Measurements from ENCODE around the gene ISM1.
A peak's percentile ranks its signal among the peaks of the same experiment; 100 is the strongest.

Gene ISM1

DNA sequence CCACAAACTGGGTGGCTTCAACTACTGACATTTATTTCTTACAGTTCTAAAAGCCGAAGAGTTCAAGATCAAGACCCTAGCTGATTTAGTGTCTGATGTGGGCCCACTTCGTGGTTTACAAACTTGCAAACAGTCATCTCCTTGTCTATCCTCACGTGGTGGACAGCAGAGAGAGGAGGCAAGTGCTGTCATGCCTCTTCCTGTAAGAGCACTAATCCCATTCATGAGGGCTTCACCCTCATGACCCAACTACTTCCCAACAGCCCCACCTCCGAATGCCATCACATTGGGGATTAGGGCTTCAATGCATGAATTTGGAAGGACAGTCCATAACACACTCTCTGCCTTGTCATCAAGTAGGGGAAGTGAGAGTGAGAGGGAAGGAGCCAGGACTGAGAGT is 15.6 kb upstream of the ISM1 start:
- no peak overlapping the region for H3K4me3 ChIP-seq (ENCODE audit: low read length)
- 92% methylated on average over 4 of the region's 4 CpGs for WGBS

GRCh38 chr20:13205848-13206434 is 15.1 kb upstream of the ISM1 start:
- Histone ChIP-seq H3K9ac (ENCODE audit: low read depth, low read length) (no peak overlapping the region), H3K27ac (ENCODE audit: low read depth, low read length) (no peak overlapping the region), H3K27me3 (ENCODE audit: insufficient read depth, low read length) (peaks cover 16% of the 10 kb centered on the region; the same call in 1 of the 2 replicates), H3K4me3 (ENCODE audit: low read length) (no peak overlapping the region), H3K4me1 (ENCODE audit: insufficient read depth, low read length) (peaks cover 5% of the 10 kb centered on the region; the same call in 1 of the 2 replicates), H3K36me3 (ENCODE audit: insufficient read depth, low read length) (no peaks in the 10 kb centered on the region), H3K9me3 (ENCODE audit: insufficient read depth, low read depth, low read length) (no peaks in the 10 kb centered on the region)
- 81% methylated on average over 4 of the region's 5 CpGs for WGBS

More for the DNA sequence above, 15.6 kb upstream of the ISM1 start:
- H3K27ac ChIP-seq (ENCODE audit: low read depth, low read length): no peak overlapping the region
- no peaks in the 10 kb centered on the region for H3K36me3 ChIP-seq (ENCODE audit: insufficient read depth, low read length)
- H3K9me3 ChIP-seq (ENCODE audit: insufficient read depth, low read depth, low read length): no peaks in the 10 kb centered on the region
- peaks cover 10% of the 10 kb centered on the region for H3K4me1 ChIP-seq (ENCODE audit: insufficient read depth, low read length)
- peaks cover 16% of the 10 kb centered on the region; the same call in 1 of the 2 replicates for H3K27me3 ChIP-seq (ENCODE audit: insufficient read depth, low read length)
- no peak overlapping the region for H3K9ac ChIP-seq (ENCODE audit: low read depth, low read length)

DNA sequence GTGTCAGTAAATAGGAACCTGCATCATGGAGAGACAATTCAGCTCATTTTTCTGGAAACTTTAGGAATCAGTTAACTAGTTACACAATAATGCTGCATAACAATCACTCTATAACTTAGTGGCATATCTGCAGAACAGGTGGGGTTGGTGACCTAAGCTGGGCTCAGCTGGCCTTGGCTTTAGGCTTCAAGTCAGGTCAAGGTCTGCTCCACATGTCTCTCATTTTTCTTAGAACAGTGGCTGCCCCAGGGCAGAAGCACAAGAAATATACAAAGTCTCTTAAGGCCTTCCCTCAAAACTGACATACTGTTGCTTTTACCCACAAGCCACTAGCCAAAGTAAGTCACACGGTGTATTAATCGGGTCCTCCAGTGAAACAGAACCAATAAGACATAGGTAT is 14.1 kb upstream of the ISM1 start:
- 94% methylated on average over 2 of the region's 2 CpGs for WGBS

GRCh38 chr20:13211956-13212618 is 9.0 kb upstream of the ISM1 start:
- no peaks in the 10 kb centered on the region for H3K36me3 ChIP-seq (ENCODE audit: insufficient read depth, low read length)
- H3K4me1 ChIP-seq (ENCODE audit: insufficient read depth, low read length): no peaks in the 10 kb centered on the region
- WGBS: 79% methylated on average over 3 of the region's 4 CpGs
- no peak overlapping the region for H3K4me3 ChIP-seq (ENCODE audit: low read length)
- H3K27ac ChIP-seq (ENCODE audit: low read depth, low read length): no peak overlapping the region
- H3K9me3 ChIP-seq (ENCODE audit: insufficient read depth, low read depth, low read length): no peaks in the 10 kb centered on the region
- H3K27me3 ChIP-seq (ENCODE audit: insufficient read depth, low read length): peaks cover 24% of the 10 kb centered on the region; the same call in 1 of the 2 replicates
- H3K9ac ChIP-seq (ENCODE audit: low read depth, low read length): no peak overlapping the region

More for the DNA sequence above, 14.1 kb upstream of the ISM1 start:
- H3K9ac ChIP-seq (ENCODE audit: low read depth, low read length): no peak overlapping the region
- no peak overlapping the region for H3K27ac ChIP-seq (ENCODE audit: low read depth, low read length)
- no peaks in the 10 kb centered on the region for H3K36me3 ChIP-seq (ENCODE audit: insufficient read depth, low read length)
- H3K9me3 ChIP-seq (ENCODE audit: insufficient read depth, low read depth, low read length): no peaks in the 10 kb centered on the region
- H3K4me3 ChIP-seq (ENCODE audit: low read length): no peak overlapping the region
- H3K27me3 ChIP-seq (ENCODE audit: insufficient read depth, low read length): peaks cover 15% of the 10 kb centered on the region; the same call in 1 of the 2 replicates
- no peaks in the 10 kb centered on the region for H3K4me1 ChIP-seq (ENCODE audit: insufficient read depth, low read length)

GRCh38 chr20:13212750-13213149 is 8.3 kb upstream of the ISM1 start:
- H3K27ac ChIP-seq (ENCODE audit: low read depth, low read length): no peak overlapping the region
- no peaks in the 10 kb centered on the region for H3K36me3 ChIP-seq (ENCODE audit: insufficient read depth, low read length)
- 86% methylated on average over 5 of the region's 5 CpGs for WGBS
- peaks cover 31% of the 10 kb centered on the region for H3K27me3 ChIP-seq (ENCODE audit: insufficient read depth, low read length)
- H3K4me1 ChIP-seq (ENCODE audit: insufficient read depth, low read length): no peaks in the 10 kb centered on the region
- H3K4me3 ChIP-seq (ENCODE audit: low read length): no peak overlapping the region
- no peak overlapping the region for H3K9ac ChIP-seq (ENCODE audit: low read depth, low read length)
- H3K9me3 ChIP-seq (ENCODE audit: insufficient read depth, low read depth, low read length): no peaks in the 10 kb centered on the region

DNA sequence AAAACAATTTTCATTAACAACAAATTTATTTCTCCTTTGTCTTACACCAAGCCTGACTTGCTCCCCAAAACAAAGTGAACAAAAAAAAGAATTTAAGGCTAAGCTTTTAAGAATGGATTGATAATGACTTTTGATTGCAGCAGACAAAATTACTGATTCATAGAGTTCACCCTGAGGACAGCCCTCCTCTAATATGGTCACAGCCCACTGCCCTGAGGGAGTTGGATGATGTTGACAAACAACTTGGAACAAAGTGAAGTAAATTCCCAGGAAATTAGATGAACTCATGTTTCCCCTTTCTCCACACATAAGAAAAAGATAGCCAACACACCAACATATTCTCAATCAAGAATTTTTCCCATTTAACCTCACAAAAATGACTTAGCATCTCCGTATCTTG is 7.7 kb upstream of the ISM1 start:
- no peak overlapping the region for H3K4me3 ChIP-seq (ENCODE audit: low read length)
- H3K27me3 ChIP-seq (ENCODE audit: insufficient read depth, low read length): peaks cover 37% of the 10 kb centered on the region
- no peak overlapping the region for H3K27ac ChIP-seq (ENCODE audit: low read depth, low read length)
- H3K9ac ChIP-seq (ENCODE audit: low read depth, low read length): no peak overlapping the region
- 90% methylated on average over 1 of the region's 1 CpG for WGBS
- H3K36me3 ChIP-seq (ENCODE audit: insufficient read depth, low read length): no peaks in the 10 kb centered on the region
- no peaks in the 10 kb centered on the region for H3K4me1 ChIP-seq (ENCODE audit: insufficient read depth, low read length)
- no peaks in the 10 kb centered on the region for H3K9me3 ChIP-seq (ENCODE audit: insufficient read depth, low read depth, low read length)

DNA sequence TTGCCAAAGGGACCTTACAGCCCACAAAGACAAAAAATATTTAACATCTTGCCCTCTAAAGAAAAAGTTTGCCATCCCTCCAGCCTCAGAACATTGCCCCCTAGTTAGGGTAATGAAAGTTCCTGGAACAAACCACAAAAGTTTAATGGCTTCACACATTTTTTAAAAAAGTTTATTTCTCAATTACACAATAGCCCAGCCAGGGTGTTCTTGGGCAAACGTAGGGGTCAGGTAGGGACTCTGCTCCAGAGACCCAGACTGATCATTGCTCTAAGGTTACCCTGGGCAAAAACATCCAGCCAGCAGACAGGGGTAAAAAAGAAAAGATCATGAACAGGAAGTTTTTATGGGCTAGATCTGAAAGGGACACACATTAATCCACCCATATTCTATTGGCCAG is 4.5 kb upstream of the ISM1 start:
- 85% methylated on average over 1 of the region's 1 CpG for WGBS
- H3K4me3 ChIP-seq (ENCODE audit: low read length): no peak overlapping the region
- H3K9me3 ChIP-seq (ENCODE audit: insufficient read depth, low read depth, low read length): no peaks in the 10 kb centered on the region
- H3K9ac ChIP-seq (ENCODE audit: low read depth, low read length): no peak overlapping the region
- no peaks in the 10 kb centered on the region for H3K36me3 ChIP-seq (ENCODE audit: insufficient read depth, low read length)
- peaks cover 61% of the 10 kb centered on the region for H3K27me3 ChIP-seq (ENCODE audit: insufficient read depth, low read length)
- H3K4me1 ChIP-seq (ENCODE audit: insufficient read depth, low read length): peaks cover 6% of the 10 kb centered on the region; the same call in 1 of the 2 replicates
- H3K27ac ChIP-seq (ENCODE audit: low read depth, low read length): no peak overlapping the region

DNA sequence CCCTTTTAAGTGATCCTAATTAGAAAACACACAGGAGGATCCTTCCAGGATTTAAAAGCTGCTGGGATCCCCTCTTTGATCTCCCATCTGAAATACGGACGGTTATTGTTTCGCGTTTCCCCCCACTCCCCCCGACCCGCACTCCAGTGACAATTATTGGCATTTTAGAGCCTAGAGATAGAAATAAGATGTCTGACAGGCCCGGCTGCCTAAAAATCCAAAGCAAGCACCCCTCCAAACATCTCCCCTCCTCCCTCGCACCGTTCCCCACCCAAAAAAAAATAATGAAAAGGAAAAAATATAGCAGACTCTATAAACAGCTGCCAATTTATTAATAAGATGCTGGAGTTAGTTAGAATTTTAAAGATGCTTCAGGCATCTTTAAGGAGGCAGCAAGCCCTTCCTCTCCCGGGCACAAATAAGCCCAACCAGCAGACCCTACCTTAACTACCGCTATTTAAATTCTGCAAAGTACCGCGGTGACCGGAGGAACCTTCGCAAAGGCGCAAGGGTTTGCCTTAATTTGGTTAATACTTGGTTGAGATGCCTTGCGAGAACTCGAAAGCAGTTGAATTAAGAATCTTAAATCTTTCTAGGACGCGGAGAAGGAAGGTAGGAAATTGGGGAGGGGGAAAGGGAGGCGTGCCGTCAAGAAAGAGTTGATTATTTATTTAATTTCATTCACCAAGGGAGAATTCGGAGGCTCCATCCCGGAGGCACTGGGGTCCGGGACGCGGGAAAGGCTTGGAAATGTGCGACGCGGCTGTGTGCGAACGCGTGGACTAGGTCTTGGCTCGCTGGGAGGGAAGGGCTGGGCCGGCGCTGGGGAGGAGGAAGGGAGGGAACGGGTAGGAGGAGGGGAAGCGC is 1.5 kb upstream of the ISM1 start:
- Histone ChIP-seq H3K4me1 (ENCODE audit: insufficient read depth, low read length) (peaks cover 6% of the 10 kb centered on the region; the same call in 1 of the 2 replicates), H3K4me3 (ENCODE audit: low read length) (peak overlapping the region; percentile 50), H3K9me3 (ENCODE audit: insufficient read depth, low read depth, low read length) (no peaks in the 10 kb centered on the region), H3K27me3 (ENCODE audit: insufficient read depth, low read length) (peaks cover 90% of the 10 kb centered on the region), H3K9ac (ENCODE audit: low read depth, low read length) (no peak overlapping the region), H3K36me3 (ENCODE audit: insufficient read depth, low read length) (no peaks in the 10 kb centered on the region), H3K27ac (ENCODE audit: low read depth, low read length) (no peak overlapping the region)
- whole genome bisulfite sequencing: under 1% methylated on average over 34 of the region's 38 CpGs

- no peaks in the 10 kb centered on the region for H3K9me3 ChIP-seq (ENCODE audit: insufficient read depth, low read depth, low read length)
- H3K9ac ChIP-seq (ENCODE audit: low read depth, low read length): no peak overlapping the region
- no peak overlapping the region for H3K27ac ChIP-seq (ENCODE audit: low read depth, low read length)
- no peaks in the 10 kb centered on the region for H3K36me3 ChIP-seq (ENCODE audit: insufficient read depth, low read length)
- H3K27me3 ChIP-seq (ENCODE audit: insufficient read depth, low read length): peaks cover 86% of the 10 kb centered on the region
- peak overlapping the region; percentile 50 for H3K4me3 ChIP-seq (ENCODE audit: low read length)
- peaks cover 6% of the 10 kb centered on the region; the same call in 1 of the 2 replicates for H3K4me1 ChIP-seq (ENCODE audit: insufficient read depth, low read length)
- WGBS: under 1% methylated on average over 63 of the region's 63 CpGs
Observed at GRCh38 chr20:13220194-13220903, 725 bp upstream of the ISM1 start.

- peak overlapping the region; percentile 50 for H3K4me3 ChIP-seq (ENCODE audit: low read length)
- under 1% methylated on average over 56 of the region's 56 CpGs for WGBS
- peaks cover 76% of the 10 kb centered on the region for H3K27me3 ChIP-seq (ENCODE audit: insufficient read depth, low read length)
- no peaks in the 10 kb centered on the region for H3K36me3 ChIP-seq (ENCODE audit: insufficient read depth, low read length)
- H3K27ac ChIP-seq (ENCODE audit: low read depth, low read length): no peak overlapping the region
- no peak overlapping the region for H3K9ac ChIP-seq (ENCODE audit: low read depth, low read length)
- no peaks in the 10 kb centered on the region for H3K9me3 ChIP-seq (ENCODE audit: insufficient read depth, low read depth, low read length)
- peaks cover 6% of the 10 kb centered on the region; the same call in 1 of the 2 replicates for H3K4me1 ChIP-seq (ENCODE audit: insufficient read depth, low read length)
Observed at GRCh38 chr20:13221313-13221672, 219 bp downstream of the ISM1 start.

Measured in HUES64 (cell line).